ENCODE measurements around the gene CHAF1A.

Gene CHAF1A

DNA sequence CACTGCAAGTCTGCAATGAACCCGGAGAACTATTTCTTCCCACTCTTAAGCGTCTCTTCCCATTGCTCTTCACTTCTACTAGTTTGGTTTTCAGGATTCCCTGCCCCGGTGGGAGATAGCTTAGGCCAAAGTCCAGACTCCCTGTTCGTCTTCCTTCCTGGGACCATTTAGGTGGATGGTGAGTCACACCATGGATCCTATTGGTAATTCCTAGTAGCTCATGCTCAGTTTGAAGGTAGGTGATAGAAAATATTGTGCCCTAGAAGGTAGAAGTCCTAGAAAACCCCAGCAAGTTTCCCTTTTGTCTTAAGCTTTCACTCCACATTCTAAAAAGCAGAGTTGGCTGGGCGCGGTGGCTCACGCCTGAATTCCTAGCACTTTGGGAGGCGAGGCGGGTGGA lies 13.8 kb downstream of the CHAF1A start:
- H3K9me3 ChIP-seq: no peaks in the 10 kb centered on the region
- intact Hi-C loops (cut with DNase I; ENCODE audit: low total_unique reads): no loop called here
- no peak overlapping the region for H3K4me3 ChIP-seq
- H3K4me1 ChIP-seq: no peaks in the 10 kb centered on the region
- TF ChIP-seq, protein P1, sequence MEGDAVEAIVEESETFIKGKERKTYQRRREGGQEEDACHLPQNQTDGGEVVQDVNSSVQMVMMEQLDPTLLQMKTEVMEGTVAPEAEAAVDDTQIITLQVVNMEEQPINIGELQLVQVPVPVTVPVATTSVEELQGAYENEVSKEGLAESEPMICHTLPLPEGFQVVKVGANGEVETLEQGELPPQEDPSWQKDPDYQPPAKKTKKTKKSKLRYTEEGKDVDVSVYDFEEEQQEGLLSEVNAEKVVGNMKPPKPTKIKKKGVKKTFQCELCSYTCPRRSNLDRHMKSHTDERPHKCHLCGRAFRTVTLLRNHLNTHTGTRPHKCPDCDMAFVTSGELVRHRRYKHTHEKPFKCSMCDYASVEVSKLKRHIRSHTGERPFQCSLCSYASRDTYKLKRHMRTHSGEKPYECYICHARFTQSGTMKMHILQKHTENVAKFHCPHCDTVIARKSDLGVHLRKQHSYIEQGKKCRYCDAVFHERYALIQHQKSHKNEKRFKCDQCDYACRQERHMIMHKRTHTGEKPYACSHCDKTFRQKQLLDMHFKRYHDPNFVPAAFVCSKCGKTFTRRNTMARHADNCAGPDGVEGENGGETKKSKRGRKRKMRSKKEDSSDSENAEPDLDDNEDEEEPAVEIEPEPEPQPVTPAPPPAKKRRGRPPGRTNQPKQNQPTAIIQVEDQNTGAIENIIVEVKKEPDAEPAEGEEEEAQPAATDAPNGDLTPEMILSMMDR (IDR thresholded peaks at IDR 0.05): no peak
- DNase-seq: no peak
- H3K27ac ChIP-seq: no peak overlapping the region
- peaks cover 0 to 16% (median 3%) of the 10 kb centered on the region in 3 donors for H3K36me3 ChIP-seq
- no peaks in the 10 kb centered on the region for H3K27me3 ChIP-seq

DNA sequence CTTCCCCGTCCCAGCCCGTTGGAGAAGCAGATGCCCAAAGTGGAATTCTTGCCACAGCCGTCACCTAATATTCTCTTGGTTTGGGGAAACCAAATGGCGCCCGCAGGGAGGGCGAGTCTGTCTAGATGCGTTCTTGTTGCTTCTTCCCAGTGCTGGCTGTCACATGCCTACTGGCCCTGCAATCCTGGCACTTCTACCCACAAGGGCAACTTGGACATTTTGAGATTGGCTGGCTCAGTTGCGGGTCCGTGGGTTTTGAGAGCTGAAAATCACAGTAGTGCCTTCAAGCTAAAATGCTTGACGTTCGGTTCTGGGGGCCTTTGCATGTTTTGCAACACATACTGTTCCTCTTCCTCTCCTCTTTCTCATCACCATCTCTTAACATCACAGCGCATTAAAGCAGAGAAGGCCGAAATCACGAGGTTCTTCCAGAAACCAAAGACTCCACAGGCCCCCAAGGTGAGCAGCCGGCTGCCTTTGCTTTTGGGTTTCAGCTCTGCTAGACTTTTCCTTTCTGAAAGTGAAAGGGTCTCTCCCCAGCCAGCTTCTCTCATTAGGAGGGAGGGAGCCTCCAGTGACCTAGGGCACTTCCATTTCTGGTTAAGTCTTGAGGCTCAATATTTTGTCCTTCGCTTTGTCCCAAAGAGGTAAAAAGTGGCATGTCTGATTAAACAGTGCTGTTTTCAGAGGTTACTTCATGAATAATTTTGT lies 21.1 kb downstream of the CHAF1A start:
- Histone ChIP-seq H3K9me3 (no peaks in the 10 kb centered on the region), H3K36me3 (peaks cover 0 to 32% (median 6%) of the 10 kb centered on the region in 3 donors), H3K27ac (no peak overlapping the region), H3K4me1 (no peaks in the 10 kb centered on the region), H3K27me3 (no peaks in the 10 kb centered on the region), H3K4me3 (no peak overlapping the region)
- TF ChIP-seq, protein P1 (IDR thresholded peaks at IDR 0.05): no peak
- intact Hi-C loops (cut with DNase I; ENCODE audit: low total_unique reads): no loop called here
- no peak for DNase-seq

DNA sequence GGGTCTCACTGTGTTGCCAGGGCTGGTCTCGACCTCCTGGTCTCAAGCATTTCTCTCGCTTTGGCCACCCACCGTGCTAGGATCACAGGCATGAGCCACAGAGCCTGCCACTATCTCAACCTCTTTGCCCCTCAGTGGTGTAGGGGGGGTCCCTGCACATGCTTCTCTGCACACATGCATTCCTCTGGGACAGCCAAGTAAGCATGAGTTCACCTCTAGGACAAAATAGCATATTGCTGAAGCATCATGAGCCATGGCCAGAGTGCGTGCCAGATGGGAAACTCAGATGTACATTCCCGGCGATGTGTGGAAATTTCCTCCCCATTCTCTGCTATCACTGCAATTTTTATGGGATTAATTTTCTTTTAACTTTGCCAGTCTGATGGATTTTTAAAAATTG lies 23.1 kb downstream of the CHAF1A start:
- intact Hi-C loops (cut with DNase I; ENCODE audit: low total_unique reads): no loop called here
- no peak for DNase-seq
- Histone ChIP-seq H3K36me3 (peaks cover 0 to 52% (median 23%) of the 10 kb centered on the region in 3 donors), H3K27ac (no peak overlapping the region), H3K9me3 (no peaks in the 10 kb centered on the region), H3K4me1 (no peaks in the 10 kb centered on the region), H3K27me3 (no peaks in the 10 kb centered on the region), H3K4me3 (no peak overlapping the region)
- TF ChIP-seq, protein P1 (IDR thresholded peaks at IDR 0.05): no peak

DNA sequence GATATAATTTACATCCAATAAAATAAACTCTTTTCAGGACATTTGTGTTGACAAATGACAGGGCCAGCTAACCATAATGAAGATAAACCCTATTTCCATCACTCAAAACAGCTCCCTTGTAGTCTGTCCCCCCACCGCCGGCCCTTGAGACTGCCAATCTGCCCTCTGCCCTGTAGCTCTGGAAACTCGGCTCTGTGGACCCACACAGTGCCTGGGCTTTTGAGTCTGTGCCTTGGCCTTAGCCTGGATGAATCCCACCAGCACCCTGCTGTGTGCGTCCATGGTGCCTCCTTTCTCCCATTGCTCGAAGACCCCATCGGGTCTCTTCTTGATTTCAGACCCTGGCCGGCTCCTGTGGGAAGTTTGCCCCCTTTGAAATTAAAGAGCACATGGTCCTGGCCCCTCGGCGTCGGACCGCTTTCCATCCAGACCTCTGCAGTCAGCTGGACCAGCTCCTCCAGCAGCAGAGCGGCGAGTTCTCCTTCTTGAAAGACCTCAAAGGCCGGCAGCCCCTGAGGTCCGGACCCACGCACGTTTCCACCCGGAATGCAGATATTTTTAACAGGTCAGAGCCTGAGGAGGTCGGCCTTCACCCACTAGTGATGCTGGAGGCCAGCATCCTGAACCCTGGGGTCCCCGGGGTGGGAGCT lies 26.0 kb downstream of the CHAF1A start:
- intact Hi-C loops (cut with DNase I; ENCODE audit: low total_unique reads): no loop called here
- no peaks in the 10 kb centered on the region for H3K4me1 ChIP-seq
- H3K9me3 ChIP-seq: no peaks in the 10 kb centered on the region
- H3K27ac ChIP-seq: no peak overlapping the region
- no peak overlapping the region for H3K4me3 ChIP-seq
- peaks cover 0 to 69% (median 34%) of the 10 kb centered on the region in 3 donors for H3K36me3 ChIP-seq
- TF ChIP-seq, protein P1 (IDR thresholded peaks at IDR 0.05): no peak
- DNase-seq: no peak
- no peaks in the 10 kb centered on the region for H3K27me3 ChIP-seq

DNA sequence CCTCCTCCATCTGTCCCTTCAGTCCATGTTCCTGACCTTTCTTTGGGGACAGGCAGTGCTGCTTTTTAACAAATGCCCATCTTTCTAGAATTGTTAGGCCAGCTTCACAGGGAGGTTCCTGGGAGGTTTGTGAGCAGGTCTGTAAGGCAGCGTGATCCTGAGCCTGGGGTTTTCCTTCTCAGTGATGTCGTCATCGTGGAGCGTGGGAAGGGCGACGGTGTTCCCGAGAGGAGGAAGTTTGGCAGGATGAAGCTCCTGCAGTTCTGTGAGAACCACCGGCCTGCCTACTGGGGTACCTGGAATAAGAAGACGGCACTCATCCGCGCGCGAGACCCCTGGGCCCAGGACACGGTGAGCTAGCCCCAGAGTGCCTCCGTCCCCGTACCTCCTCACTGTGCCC lies 26.8 kb downstream of the CHAF1A start:
- Histone ChIP-seq H3K9me3 (no peaks in the 10 kb centered on the region), H3K27me3 (no peaks in the 10 kb centered on the region), H3K36me3 (peaks cover 0 to 69% (median 31%) of the 10 kb centered on the region in 3 donors), H3K4me3 (no peak overlapping the region), H3K27ac (no peak overlapping the region), H3K4me1 (no peaks in the 10 kb centered on the region)
- TF ChIP-seq, protein P1 (IDR thresholded peaks at IDR 0.05): no peak
- intact Hi-C loops (cut with DNase I; ENCODE audit: low total_unique reads): no loop called here
- no peak for DNase-seq
